Middle frontal gyrus (tissue), 1 donor: ENCODE results near the gene CDKN2C.
A peak's percentile ranks its signal among the peaks of the same experiment; 100 is the strongest.
"Not testable (repeated sequence)": the region's sequence is repeated elsewhere in the genome, so short reads cannot be mapped to it uniquely, and the experiment has no call there.

Source experiments
- DNase-seq: peaks from one replicate; pipeline ENCODE4 v3.0.0-alpha.2; 2015; ENCODE audit warnings: low spot score; ENCODE audit errors: extremely low spot score

CDKN2C gene

GRCh38 chr1:50969611-50970508, at the start of gene CDKN2C:
TSS of gene CDKN2C (plus strand) at chr1:50970245. CDS start at chr1:50970369, 124 bp downstream.
- no peak for DNase-seq

- DNase-seq: no peak
These were observed 49.6 kb upstream of the CDKN2C start for GRCh38 chr1:50920409-50920808.

DNA sequence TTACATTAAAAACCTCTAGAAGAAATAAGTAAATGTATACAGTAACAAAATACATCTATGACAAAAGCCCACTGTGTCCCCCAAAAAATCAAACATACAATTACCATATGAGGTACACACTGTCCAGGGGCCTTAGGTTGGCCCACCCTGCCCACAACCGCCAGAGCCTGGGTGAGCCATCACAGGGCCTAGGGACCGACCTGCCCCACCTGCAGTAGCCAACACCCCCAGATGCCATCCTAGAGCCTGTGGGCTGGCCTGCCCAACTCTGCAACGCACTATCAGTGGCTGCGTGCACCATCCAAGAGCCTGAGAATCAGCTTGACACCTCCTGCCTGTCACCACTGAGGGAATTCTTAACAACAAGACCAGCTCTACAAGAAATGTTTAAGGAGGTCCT, 49.0 kb upstream of the CDKN2C start:
- DNase-seq: no peak

- DNase-seq: no peak
These were observed 46.5 kb upstream of the CDKN2C start for GRCh38 chr1:50923564-50923963.

DNA sequence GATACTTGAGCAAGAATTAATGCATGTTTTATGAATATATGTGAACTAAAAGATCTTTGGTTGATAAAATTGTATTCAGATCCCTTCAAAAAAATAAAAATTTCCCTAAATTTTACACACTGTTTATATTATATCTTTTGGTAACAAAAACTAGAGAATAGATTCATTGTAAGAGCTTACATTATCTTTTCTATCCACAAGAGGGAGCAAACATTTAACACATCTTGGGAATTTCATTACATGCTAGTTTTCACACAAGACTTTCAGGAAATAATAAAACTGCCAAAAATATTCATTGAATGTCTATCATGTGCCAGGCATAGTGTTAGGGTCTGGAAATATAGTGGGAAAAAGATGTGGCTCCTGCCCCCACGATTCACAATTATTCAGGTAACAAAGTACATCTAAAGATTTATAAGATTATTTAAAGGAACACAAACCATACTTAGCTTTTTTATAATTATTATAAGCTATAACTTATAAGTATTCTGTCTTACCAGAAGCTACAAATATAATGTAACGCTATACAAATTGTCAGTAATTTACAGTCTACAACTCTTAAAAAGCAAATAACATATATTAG, 40.6 kb upstream of the CDKN2C start:
- peak; percentile 6 for DNase-seq

GRCh38 chr1:50930193-50930592, 39.9 kb upstream of the CDKN2C start:
- DNase-seq: no peak

DNA sequence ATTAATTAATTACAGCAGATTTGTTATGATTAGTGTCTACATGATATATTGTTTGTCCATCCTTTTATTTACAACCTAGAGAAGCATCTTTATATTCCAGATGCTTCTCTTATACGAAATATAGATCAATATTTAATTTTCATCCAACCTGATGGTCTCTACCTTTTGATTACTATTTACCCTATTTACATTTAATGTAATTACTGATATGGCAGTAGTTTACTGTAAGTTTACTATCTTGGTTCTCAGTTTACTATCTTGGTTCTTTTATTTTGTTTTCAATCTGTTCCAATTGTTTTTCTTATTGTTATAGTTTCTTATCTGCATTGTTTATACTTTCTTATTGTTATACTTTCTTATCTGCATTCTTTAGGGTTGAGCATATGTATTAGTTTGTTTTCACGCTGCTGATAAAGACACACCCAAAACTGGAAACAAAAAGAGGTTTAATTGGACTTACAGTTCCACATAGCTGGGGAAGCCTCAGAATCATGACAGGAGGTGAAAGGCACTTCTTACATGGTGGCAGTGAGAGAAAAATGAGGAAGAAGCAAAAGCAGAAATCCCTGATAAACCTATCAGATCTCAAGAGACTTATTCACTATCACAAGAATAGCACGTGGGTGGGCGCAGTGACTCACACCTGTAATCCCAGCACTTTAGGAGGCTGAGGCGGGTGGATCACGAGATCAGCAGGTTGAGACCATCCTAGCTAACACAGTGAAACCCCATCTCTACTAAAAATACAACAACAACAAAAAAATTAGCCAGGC, 38.9 kb upstream of the CDKN2C start:
- no peak for DNase-seq

DNA sequence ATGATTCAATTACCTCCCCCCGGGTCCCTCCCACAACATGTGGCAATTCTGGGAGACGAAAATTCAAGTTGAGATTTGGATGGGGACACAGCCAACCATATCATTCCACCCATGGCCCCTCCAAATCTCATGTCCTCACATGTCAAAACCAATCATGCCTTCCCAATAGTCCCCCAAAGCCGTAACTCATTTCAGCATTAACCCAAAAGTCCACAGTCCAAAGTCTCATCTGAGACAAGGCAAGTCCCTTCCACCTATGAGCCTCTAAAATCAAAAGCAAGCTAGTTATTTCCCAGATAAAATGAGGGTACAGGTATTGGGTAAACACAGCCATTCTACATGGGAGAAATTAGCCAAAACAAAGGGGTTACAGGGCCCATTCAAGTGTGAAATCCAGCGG, 38.0 kb upstream of the CDKN2C start:
- DNase-seq: not testable (repeated sequence)

DNA sequence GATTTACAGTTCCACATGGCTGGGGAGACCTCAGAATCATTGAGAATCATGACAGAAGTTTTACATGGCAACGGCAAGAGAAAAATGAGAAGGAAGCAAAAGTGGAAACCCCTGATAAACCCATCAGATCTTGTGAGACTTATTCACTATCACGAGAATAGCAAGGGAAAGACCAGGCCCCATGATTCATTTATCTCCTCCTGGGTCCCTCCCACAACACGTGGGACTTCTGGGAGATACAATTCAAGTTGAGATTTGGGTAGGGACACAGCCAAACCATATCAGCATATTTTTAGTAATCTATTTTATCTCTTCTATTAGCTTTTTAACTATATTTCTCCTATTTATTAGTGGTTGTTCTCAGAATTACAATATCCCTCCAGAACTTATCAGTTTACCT, 36.3 kb upstream of the CDKN2C start:
- not testable (repeated sequence) for DNase-seq

GRCh38 chr1:50934838-50935237, 35.2 kb upstream of the CDKN2C start:
- DNase-seq: no peak

DNA sequence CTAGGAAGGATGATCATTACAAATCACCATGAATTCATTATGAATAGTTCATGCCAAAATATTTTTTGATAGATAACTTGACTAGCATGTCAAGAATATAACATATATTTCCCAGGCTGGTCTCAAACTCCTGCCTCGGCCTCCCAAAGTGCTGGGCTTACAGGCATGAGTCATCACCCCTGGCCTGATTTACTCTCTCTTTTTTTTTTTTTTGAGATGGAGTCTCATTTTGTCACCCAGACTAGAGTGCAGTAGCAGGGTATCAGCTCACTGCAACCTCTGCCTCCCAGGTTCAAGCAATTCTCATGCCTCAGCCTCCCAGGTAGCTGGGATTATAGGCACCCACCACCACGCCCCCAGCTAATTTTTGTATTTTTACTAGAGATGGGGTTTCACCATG, 34.8 kb upstream of the CDKN2C start:
- not testable (repeated sequence) for DNase-seq

GRCh38 chr1:50936321-50936720, 33.7 kb upstream of the CDKN2C start:
- DNase-seq: no peak

DNA sequence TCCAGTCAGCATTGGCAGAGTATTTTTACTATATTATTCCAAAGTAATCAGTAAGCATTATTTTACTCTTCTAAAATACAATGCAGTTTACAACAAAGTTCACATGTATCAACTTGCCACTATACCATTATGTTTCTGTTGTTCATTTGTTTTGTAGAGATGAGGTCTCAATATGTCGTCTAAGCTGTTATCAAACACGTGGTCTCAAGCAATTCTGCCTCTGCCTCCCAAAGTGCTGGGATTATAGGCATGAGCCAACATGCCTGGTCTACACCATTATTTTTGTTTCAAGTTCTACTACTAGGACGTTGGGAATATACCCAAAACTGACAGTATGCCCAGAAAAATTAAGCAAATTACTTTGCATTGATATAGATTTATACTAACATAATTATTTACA, 29.8 kb upstream of the CDKN2C start:
- DNase-seq: no peak

- no peak for DNase-seq
These were observed 27.7 kb upstream of the CDKN2C start for GRCh38 chr1:50942334-50942733.

GRCh38 chr1:50949286-50949982, 20.6 kb upstream of the CDKN2C start:
- no peak for DNase-seq

DNA sequence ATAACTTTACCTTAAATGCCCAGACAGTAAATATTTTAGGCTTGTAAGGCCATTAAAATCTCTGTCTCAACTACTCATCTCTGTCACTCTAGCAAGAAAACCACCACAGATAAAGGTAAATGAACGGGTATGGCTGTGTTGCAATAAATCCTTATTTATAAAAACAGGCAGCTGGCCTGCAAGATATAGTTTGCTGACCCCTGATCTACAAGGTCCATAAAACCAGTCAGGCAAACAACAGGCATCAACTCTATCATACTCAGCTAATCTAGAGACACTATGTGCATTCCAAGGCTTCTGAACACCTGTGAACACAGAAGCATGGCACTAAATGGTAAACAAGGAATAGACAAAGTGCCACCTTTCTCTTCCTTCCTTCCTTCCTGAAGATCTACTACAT, 19.6 kb upstream of the CDKN2C start:
- DNase-seq: no peak

DNA sequence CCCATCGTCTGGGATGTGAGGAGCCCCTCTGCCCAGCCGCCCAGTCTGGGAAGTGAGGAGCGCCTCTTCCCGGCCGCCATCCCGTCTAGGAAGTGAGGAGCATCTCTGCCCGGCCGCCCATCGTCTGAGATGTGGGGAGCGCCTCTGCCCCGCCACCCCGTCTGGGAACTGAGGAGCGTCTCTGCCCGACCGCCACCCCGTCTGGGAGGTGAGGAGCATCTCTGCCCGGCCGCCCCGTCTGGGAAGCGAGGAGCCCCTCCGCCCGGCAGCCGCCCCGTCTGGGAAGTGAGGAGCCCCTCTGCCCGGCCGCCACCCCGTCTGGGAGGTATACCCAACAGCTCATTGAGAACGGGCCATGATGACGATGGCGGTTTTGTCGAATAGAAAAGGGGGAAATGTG, 17.5 kb upstream of the CDKN2C start:
- not testable (repeated sequence) for DNase-seq

DNA sequence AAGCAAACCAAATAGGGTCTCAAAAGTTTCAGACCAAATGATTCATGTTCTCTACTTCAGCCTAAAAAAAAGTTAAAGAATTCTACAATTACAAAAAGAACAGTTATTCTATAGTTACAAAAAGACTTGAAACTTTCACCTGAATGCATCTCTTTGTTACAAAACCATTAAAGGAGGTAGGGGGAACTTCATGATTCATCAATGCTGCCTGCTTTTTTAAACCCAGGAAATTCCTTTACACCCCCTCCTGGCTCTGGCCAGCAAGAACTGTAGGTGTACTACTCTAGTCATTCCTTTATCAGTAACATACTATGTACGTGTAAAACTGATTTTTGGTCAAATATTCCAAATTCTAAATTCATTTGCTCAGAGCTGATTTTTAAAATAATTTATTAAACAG, 14.9 kb upstream of the CDKN2C start:
- DNase-seq: no peak

- no peak for DNase-seq
These were observed 10.6 kb upstream of the CDKN2C start for GRCh38 chr1:50959303-50959912.

DNA sequence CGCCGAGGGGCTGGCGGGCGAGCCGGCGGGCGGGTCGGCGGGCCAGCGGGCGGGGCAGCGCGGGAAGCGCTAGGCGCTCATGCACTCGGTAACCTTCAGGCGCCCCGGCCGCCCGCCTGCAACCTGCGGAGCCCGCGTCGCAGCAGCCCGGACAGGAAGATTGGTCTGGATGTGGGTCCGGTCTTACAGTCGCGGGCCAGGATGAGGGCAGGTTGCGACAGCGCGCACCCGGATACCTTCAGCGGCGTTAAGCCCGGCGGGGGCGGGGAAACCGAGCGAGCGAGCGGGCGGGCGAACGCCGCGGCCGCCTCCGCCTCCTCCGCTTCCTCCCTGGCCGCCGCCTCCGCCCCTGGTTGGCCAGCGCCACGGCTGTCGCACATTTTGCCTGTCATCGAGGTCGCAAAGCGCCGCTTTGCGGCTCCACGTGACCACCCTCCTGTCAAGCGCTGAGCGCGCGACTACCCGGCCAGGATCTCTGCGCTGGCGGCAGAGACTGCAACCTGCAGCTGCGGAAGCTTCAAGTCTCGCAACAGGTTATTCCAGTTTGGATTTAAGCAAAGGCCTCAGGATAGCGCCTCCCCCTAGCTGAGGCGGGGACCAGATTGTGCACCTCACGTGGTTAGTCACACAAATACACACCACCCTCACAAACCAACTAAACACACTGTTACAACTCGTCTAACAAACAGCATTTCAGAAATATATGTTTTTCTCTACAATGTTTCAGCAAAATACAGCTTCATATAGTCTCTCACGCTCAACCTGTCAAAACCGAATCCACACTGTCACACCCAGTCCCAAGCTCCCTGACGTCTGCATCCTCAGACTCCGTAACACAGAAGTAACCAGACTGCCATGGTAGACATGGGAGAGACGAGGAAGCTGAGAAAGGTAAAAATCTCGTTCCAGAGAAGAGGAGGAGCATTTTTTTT, 9.9 kb upstream of the CDKN2C start, which contains the start of gene FAF1:
Gene FAF1, minus strand, starts transcription at position 355 of the 932 bp plus-strand sequence. CDS start 456 bp downstream, outside the sequence.
- DNase-seq: peak; percentile 93
